ENCODE measurements around the gene LMO1.

Gene LMO1

GRCh38 chr11:8288824-8289491 is 25.3 kb upstream of the LMO1 start:
- TF ChIP-seq CTCF (IDR thresholded peaks at IDR 0.05; ENCODE audit: borderline replicate concordance, control extremely low read depth, extremely low read depth, insufficient read depth, missing control alignments) = no peak
- in situ Hi-C loops (cut with MboI; ENCODE audit: low sequenced_read_pairs, unreplicated experiment) = no loop called here
- no peak for DNase-seq (ENCODE audit: low spot score)

GRCh38 chr11:8288166-8288772 is 24.6 kb upstream of the LMO1 start:
- in situ Hi-C loops (cut with MboI; ENCODE audit: low sequenced_read_pairs, unreplicated experiment) = no loop called here
- no peak for TF ChIP-seq CTCF (IDR thresholded peaks at IDR 0.05; ENCODE audit: borderline replicate concordance, control extremely low read depth, extremely low read depth, insufficient read depth, missing control alignments)
- no peak for DNase-seq (ENCODE audit: low spot score)

- in situ Hi-C loops (cut with MboI; ENCODE audit: low sequenced_read_pairs, unreplicated experiment) = no loop called here
- TF ChIP-seq CTCF (IDR thresholded peaks at IDR 0.05; ENCODE audit: borderline replicate concordance, control extremely low read depth, extremely low read depth, insufficient read depth, missing control alignments) = no peak
- DNase-seq (ENCODE audit: low spot score) = no peak
These were observed 24.0 kb upstream of the LMO1 start for GRCh38 chr11:8287703-8288102.

GRCh38 chr11:8287297-8287696 is 23.6 kb upstream of the LMO1 start:
- TF ChIP-seq CTCF (IDR thresholded peaks at IDR 0.05; ENCODE audit: borderline replicate concordance, control extremely low read depth, extremely low read depth, insufficient read depth, missing control alignments) = no peak
- in situ Hi-C loops (cut with MboI; ENCODE audit: low sequenced_read_pairs, unreplicated experiment) = no loop called here

GRCh38 chr11:8286886-8287285 is 23.2 kb upstream of the LMO1 start:
- DNase-seq (ENCODE audit: low spot score) = no peak
- in situ Hi-C loops (cut with MboI; ENCODE audit: low sequenced_read_pairs, unreplicated experiment) = no loop called here
- no peak for TF ChIP-seq CTCF (IDR thresholded peaks at IDR 0.05; ENCODE audit: borderline replicate concordance, control extremely low read depth, extremely low read depth, insufficient read depth, missing control alignments)

More at GRCh38 chr11:8287297-8287696, 23.6 kb upstream of the LMO1 start:
- DNase-seq (ENCODE audit: low spot score) = no peak

GRCh38 chr11:8285796-8286195 is 22.1 kb upstream of the LMO1 start:
- TF ChIP-seq CTCF (IDR thresholded peaks at IDR 0.05; ENCODE audit: borderline replicate concordance, control extremely low read depth, extremely low read depth, insufficient read depth, missing control alignments) = no peak
- DNase-seq (ENCODE audit: low spot score) = no peak
- in situ Hi-C loops (cut with MboI; ENCODE audit: low sequenced_read_pairs, unreplicated experiment) = no loop called here
